Left cardiac atrium (tissue), 4 donors: Measurements from ENCODE around the gene TXNRD2. TPM values are rescaled to one million over a fixed set of nuclear protein-coding genes. Genes with fewer than 3 reads are reported as not detected.
"Not testable (repeated sequence)": the region's sequence is repeated elsewhere in the genome, so short reads cannot be mapped to it uniquely, and the experiment has no call there.

ENCODE experiments used
- ATAC-seq, 2 donors: fragments of 200-7000 bp; cut with Tn5 transposase; one replicate each; pipeline ENCODE4 v1.9.1; 2020; ENCODE audit warnings: mild to moderate bottlenecking in 2 of 2, moderate library complexity in 2 of 2
- DNase-seq: peaks from one replicate; pipeline ENCODE4 v3.0.0-alpha.2; 2020
- intact Hi-C, 2 donors: fragments of 100-400 bp; cut with DNase I; formaldehyde crosslinking; loops; one replicate each; pipeline versions ENCODE4 v1.14.1 to v1.15.1; 2022 to 2023
- total RNA-seq, 2 donors: library from RNA; stranded (reverse); fragmentation: NEBNext Ultra II Directional; extraction: Animal tissue kit (Norgen Biotek cat#: 25700); gene quantifications; one replicate each; pipeline ENCODE4 v1.2.1, GENCODE V29; 2021
- donor health status: DM: no; HTN: yes; CAD: no.
- donor health status: DM: no; HTN: yes; CAD: no; lungs with severe emphysema.
- donor health status: DM: yes; HTN: yes; CAD: no.
- donor health status: Dilated cardiomyopathy.

TXNRD2 gene
- total RNA-seq, 2 donors from 2014 or later, result 22.7 to 29.6 TPM

DNA sequence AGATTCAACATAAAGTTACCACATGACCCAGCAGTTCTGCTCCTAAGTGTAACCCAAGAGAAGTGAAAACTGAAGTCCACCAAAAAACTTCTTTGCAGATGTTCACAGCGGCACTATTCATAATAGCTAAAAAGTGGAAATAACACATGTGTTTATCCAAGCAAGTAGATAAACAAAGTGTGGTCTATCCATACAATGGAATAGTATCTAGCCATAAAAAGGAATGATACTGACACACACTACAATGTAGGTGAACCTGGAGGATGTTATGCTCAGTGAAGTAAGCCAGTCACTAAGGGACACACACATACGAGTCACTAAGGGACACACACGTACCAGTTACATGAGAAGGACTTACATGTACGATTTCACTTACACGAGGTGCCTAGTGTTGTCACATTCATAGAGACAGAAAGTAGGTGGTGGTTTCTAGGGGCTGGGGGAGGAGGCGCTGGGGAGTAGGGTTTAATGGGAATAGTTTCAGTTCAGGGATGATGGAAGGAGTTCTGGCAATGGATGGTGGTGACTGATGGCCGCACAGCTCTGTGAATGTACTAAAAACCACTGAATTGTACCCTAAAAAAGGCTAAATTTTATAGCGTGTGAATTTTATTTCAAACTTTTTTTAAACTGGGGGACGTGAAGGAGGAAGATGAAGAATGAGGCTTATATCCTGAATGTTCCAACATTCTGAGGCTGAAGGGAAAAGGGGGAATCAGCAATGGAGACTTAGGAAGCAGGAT is 27.2 kb downstream of the TXNRD2 start:
- ATAC-seq (no peak), DNase-seq (no peak)
- intact Hi-C loops, result no loop called here

DNA sequence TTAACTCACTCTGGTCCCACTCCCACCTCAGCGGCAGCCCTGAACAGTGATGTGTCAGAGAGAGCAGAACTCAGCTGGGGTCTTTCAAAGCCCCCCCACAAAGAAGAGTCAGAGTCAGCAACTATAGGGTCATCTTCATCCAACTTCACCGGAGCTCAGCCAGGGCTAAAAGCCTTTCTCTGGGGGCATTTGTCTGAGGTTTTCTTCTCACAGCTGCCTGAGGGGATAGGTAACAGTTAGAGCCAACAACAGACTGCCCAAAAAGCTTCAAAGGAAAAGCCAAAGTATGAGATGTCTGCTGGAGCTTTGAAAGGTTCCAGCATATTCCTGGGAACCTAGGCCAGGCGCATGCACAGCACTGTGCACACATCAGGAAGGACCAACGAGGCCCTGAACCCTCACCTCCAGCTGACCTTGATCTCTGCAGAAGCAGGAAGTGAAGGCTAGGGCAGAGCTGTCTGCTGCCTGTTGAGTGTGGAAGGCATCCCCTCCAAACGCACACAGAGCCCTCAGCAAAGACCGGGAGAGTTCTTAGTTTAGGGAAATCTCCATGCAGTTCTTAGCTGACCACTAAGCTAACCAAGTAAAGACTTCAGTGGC is 28.2 kb downstream of the TXNRD2 start:
- intact Hi-C loops, result no loop called here
- ATAC-seq (no peak), DNase-seq (no peak)

DNA sequence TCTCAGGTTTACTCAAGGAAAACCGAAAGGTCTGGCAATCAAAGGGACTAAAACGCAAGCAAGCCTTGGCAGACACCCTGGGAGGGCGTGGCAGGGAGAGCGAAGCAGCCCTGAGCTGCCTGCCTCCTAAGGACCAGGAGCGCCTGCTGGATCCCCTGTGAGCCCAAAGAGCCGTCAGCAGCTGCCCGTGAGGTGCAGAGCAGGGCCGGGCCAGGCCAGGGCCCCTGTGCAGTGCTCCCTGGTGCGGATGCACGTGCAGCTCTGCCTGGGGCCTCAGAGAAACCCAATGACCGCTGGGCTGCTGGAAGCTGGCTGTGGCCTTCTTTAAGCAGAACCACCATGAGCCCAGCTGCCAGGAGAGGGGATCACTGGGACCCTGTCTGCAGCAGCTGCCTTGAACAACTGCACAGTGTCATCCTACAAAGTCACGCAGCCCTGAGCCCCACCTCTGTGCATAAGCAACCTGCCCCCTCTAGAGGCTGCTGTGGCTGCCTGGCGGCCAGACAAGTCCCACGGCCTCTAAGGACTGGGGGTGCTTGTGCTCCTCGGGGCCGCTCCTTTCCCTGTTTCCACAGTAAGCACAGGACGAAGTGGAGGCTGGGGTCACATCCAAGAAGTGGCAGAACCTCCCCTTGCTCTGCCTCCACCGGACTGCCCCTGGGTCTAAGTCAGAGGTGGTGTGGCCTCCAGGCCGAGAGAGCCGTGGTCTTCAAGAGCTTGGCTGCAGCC is 29.2 kb downstream of the TXNRD2 start:
- ATAC-seq (no peak), DNase-seq (no peak)
- intact Hi-C loops, result no loop called here

DNA sequence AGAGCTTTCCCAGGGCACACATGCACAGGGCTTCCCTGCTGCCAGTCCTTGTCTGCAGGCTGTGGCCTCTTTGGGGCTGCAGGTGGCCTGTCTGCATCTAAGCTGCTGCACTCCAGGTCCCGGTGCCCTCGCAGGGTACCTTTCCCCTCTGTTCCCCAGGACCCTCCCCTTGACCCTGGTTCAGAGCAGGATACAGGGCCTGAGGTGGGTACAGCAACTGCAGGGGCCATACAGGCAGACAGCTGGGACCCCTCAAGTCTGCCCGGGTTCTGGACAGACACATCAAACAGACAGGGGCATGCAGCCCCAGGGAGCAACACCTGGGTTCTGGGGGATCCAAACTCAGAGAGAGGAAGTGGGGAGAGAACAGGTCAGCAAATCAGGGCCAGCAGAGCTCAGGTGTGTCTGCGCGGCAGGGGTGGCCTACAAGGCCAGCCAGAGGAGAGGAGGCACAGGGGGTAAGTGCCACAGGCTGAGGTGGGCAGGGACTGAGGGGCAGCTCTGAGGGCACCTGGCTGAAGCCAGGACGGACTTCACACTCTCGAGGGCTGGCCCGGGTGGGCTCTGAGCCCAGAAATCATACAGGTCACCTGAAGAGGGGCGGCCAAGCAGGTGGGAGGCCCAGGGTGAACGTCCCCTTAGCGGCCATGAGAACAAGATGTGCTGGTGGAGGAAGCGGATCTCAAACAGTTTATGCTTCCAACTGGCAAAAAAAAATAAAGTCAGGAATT is 29.9 kb downstream of the TXNRD2 start:
- intact Hi-C loops, result loop anchor here in 1 of 2 donors (2.0 kb wide), 1 partner anchor 181 kb away; no protein-coding TSS in a partner anchor
- ATAC-seq, result no peak
- DNase-seq, result no peak

DNA sequence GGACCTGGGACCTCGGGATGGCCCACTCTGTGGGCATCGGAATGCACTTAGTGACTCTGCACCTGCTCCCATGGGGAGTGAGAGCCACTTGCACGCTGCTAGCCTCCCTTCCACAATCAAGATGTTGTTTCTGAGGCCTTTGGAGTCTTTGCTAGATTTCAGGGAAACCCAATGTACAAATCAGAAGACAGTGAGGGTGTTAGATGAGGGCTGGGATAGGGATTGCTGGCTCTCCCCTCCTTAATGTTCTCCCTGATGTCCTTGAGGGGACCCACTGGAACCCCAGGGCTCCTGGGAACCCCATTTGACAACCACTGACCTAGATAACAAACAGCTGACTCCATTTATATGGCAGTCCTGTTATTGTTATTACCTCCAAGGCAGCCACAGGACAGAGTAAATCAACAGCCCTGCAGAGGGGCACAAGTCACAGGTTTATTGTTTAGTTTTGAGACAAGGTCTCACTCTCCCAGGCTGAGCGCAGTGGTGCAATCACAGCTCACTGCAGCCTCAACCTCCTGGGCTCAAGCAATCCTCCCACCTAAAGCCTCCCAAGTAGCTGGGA is 31.4 kb downstream of the TXNRD2 start:
- DNase-seq (no peak), ATAC-seq (no peak)
- intact Hi-C loops, result loop anchor here (1.0 to 2.0 kb wide), 2 partner anchors 179 to 180 kb away; no protein-coding TSS in a partner anchor

DNA sequence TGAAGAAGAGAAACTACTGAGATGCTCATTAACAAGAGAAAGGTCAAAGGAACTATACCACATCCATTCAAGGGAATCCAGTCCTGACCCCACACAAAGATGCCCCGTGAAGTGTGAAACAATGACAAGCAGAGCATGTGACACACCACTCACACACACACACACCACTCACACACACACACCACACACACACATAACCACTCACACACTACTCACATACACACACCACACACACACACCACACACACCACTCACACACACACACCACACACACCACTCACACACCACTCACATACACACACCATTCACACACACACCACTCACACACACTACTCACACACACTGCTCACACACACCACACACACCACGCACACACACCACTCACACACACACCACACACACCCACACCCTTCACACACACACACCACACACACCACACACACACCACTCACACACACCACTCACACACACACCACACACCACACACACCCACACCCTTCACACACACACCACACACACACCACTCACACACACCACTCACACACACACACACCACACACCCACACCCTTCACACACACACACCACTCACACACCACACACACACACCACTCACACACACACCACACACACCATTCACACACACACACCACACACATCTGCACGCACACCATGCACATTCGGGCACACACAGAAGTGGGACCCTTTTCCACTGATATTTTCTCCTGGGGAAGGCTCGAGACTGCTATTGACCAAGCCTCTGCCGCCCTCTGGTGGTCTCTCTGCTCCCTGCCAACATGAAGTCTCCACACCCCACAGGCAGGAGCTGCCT is 32.1 kb downstream of the TXNRD2 start:
- peak; percentile 89 for DNase-seq
- intact Hi-C loops, result loop anchor here (1.0 to 2.0 kb wide), 2 partner anchors 179 kb away; no protein-coding TSS in a partner anchor
- ATAC-seq, result peak; percentile 89 to 94

DNA sequence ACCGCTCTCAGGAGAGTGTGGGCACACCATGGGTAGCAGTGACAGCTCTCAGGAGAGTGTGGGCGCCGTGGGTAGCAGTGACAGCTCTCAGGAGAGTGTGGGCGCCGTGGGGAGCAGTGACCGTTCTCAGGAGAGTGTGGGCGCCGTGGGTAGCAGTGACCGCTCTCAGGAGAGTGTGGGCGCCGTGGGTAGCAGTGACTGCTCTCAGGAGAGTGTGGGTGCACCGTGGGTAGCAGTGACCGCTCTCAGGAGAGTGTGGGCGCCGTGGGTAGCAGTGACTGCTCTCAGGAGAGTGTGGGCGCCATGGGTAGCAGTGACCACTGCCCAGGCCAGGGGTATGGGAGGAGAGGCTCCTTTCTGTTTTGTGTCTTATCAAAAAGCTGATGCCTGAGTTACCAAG is 33.7 kb downstream of the TXNRD2 start:
- ATAC-seq, intact Hi-C loops, DNase-seq: not testable (repeated sequence)

DNA sequence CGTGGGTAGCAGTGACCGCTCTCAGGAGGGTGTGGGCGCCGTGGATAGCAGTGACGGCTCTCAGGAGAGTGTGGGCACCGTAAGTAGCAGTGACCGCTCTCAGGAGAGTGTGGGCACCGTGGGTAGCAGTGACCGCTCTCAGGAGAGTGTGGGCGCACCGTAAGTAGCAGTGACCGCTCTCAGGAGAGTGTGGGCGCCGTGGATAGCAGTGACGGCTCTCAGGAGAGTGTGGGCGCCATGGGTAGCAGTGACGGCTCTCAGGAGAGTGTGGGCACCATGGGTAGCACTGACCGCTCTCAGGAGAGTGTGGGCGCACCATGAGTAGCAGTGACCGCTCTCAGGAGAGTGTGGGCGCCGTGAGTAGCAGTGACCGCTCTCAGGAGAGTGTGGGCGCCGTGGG is 34.8 kb downstream of the TXNRD2 start:
- DNase-seq, ATAC-seq, intact Hi-C loops: not testable (repeated sequence)

DNA sequence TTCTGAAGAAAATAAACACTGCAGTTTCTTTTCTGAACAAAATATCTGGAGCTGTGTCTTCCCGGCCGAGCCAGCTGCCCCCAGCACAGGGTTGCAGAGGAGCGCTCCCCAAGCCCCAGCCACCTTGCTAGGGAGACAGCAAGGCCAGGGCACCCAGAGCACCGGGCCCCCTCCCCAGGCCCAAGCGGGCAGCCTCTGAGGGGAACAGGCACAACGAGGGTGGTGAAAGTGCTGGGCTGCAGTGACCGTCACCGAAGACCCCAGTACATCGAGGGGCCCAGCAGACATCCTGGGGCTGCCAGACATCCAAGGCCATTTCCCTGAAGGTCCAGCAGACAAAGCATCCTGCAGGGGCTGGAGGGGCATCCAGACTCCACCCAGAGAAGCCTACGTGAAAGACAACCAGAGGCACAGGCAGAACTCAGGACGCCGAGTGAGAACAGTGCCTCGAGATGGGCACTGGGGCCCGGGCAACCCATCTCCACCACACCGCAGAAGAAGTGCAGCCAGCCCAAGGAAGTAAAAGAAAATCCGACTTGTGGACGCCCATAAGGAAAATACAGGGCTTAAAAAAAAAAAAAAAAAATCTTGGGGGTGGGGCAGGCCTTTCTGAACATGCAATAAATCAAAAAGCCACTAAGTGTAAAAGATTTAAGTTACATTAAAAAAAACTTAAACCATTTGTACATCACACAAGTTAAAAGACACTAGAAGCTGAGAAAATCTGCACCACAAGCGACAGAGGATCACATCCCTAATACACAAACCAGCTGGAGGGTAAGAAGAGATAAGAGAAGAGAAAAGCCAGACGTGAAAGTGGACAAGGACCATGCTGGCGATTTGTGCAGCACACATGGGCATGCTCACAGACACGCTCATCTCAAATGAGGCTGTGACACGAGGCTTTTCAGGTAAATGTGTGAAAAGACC is 36.0 kb downstream of the TXNRD2 start:
- intact Hi-C loops, result no loop called here
- ATAC-seq, result no peak
- DNase-seq, result no peak

DNA sequence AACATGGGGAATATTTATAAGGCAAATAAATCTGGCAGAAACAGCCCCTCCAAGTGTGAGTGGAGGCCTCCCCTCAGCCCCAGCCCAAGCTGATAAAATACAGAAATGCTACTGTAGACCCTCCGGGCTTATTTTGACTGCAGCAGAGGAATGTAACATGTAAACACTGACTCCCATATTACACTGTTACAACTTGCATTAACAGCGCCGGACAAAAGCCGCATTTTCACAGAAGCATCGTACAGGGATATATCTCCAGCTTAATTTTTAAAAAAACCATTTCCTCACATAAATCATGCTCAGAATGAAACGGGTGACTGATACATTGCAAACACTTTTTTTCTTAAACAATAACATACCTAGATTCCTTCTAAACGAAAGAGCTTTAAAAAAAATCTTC is 36.7 kb downstream of the TXNRD2 start:
- no peak for ATAC-seq
- DNase-seq, result no peak
- intact Hi-C loops, result no loop called here

DNA sequence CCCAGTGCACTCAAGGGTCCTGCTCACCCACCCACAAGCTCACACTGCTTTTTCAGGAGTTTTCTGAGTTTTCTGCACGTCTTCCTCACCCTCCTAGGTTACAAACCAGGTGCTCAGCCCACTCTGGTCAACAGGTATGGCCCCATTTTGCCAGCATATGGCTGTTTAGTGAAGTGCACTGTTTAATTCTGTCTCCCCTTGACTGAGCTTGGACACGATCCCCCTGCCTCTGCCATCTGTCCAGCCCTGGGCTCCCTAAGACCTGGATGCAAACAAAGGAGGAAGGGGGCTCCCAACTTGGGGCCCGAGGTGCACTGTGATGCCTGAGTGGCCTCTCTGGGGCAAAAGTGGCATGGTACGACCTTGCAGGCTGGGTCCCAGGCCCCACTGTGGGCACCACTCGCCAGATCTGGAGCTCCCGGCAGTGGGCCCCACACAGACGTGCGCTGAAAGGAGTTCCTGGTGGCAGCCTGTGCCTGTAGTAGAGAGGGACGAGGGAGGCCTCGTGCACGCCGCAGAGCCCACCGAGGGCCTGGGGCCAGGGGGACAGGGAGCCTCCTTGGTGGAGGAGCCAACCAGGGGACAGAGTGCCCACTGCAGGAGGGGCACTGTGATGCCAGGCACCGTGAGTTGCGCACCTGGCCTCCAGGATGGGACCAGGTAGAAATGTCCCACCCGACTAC is 37.3 kb downstream of the TXNRD2 start:
- intact Hi-C loops, result no loop called here
- DNase-seq, result no peak
- ATAC-seq, result no peak

DNA sequence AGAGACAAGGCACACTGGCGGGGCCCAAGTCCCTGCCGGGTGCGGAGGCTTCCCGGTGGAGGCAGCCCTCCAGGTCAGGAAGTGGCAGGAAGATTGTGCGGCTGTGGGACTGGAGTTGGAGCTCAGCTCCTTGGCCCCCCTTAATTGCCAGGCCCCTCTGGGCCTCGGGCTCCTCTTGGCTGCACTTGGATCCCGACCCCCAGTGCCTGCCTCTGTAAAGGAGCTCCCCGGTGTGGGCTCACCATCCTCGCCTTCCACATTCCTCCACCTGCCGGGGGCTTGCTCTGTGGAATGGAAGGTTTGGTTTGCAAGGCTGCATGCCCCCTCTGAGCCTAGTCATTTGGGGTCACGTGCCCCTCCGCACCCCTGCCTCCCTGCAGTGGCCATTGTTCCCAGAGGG is 38.1 kb downstream of the TXNRD2 start:
- ATAC-seq (no peak), DNase-seq (no peak)
- intact Hi-C loops, result no loop called here

DNA sequence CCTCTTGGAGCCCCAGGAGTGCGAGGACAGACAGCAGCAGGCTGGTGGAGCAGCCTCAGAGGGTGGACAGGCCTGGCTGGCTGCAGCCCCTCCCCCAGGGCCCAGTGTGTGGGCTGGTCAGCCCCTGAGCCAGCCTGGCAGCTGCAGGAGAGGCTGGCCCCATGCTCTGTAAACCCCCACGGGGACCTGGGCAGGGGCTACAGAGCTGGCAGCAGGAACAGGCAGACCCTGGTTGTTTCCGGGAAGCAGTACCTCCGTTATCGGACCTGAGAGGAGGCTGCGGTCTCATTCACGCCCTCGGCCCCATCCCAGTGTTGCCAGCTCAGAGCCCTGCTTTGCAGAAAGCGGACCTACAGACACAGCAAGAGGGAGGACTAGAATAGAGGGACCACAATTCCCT is 38.6 kb downstream of the TXNRD2 start:
- ATAC-seq, result no peak
- intact Hi-C loops, result no loop called here
- no peak for DNase-seq

DNA sequence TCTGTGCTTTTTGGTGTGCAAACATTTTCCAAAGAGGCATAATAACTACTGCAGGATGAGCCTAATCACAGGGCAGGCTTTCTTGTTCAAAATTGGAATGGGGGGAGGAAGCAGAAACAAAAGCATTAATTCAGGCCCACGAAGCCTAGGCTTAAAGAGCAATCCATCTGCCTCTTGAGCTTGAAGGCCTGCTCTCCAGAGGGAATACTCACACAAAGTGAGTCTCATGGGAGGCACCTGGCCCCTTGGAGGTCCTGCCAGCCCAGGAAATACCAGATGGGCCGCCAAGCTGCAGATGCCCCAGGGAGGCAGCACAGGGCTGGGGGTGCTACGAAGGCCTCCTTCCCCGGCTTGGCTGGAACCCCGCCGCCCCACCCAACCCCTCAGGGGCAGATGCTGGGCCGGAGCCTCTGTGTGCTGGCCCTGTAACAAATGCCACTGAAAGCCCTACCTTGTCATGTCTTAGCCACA is 39.3 kb downstream of the TXNRD2 start:
- ATAC-seq (no peak), DNase-seq (no peak)
- intact Hi-C loops, result no loop called here

DNA sequence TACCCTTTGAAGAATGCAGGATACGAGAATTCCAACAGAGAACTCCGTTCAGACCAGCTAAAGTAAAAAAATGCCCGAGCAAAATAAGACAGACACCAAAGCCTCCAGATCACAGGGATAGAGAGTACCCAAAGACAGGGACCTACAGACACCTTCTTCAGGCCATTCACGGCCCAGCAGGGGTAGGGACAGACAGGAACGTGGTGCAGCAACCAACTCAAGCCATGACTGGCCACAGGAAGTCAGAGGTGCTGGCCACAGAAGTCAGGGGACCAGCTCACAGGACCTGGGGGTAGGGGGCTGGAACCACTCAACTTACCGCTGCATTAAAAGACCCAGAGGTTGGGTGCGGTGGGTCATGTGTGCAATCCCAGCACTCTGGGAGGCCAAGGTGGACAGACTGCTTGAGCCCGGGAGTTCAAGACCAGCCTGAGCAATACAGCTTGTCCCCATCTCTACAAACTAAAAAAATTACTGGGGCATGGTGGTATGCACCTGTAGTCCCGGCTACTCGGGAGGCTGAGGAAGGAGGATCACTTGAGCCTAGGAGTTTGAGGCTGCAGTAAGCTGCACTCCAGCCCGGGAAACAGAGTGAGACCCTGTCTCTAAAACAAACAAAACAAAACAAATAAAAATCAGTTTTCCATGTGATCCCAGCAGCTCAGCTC is 39.9 kb downstream of the TXNRD2 start:
- DNase-seq (no peak), ATAC-seq (no peak)
- intact Hi-C loops, result no loop called here
